GM19372 (cell line): ENCODE results near the gene TRPM8.

ENCODE experiments used
- ATAC-seq: cut with Tn5 transposase; IDR thresholded peaks from one replicate; pipeline ENCODE4 v1.9.1; 2021; ENCODE audit warnings: mild to moderate bottlenecking, low read depth, moderate library complexity; ENCODE audit not compliant: unreplicated experiment

Gene TRPM8

DNA sequence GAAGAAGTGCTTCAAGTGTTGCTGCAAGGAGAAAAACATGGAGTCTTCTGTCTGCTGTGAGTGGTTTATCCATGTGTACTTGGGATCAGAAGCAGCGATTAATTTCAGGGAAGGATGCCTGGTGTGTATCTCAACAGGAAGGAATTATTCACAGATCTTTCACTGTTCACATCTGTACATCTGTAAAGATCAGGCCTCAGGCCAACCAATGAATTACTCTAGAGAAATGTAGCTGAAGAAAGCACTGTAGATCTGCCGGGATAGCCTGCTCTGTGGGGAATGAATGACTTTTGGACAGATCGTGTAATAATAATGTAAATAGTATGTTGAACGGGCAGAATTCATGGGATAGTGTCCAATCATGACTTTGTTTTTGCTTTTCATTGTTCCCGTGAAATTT lies 79.3 kb downstream of the TRPM8 start:
- ATAC-seq: no peak

DNA sequence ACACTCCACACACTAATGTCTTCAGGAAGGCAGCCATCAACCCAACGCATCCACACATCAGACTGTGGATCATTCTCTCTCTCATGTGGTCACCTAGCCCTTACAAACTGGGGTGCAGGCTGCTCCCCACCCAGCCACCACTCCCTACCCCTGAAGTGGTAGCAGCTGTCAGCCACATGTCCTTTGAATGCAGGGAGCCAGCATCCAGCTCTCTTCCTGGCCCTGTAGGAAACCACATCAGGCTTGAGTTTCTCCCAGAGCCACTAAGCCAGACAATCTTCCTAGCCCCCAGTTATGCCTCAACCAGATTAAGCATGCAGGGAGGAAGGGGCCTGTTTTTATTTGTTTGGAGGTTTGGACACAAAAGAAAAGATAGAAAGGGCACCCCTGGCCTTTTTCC lies 80.5 kb downstream of the TRPM8 start:
- ATAC-seq: no peak

DNA sequence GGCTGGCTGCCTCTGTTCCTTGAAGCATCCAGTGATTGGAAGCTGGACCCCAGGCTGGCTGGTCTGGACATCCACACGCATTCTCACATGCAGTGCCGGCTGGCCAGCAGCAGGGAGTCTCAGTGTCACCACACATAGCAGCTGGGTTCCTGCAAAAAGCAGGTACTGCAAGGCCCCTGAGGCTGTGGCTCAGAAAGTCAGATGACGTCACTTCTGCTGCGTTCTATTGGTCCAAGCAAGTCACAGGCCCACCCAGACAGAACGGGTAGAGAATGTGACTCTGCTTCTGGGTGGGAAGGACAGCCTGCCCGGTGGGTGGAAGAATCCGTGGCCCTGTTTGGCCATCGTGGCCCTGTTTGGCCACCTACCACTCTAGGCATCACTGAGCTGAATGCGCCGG lies 82.0 kb downstream of the TRPM8 start:
- ATAC-seq: no peak

DNA sequence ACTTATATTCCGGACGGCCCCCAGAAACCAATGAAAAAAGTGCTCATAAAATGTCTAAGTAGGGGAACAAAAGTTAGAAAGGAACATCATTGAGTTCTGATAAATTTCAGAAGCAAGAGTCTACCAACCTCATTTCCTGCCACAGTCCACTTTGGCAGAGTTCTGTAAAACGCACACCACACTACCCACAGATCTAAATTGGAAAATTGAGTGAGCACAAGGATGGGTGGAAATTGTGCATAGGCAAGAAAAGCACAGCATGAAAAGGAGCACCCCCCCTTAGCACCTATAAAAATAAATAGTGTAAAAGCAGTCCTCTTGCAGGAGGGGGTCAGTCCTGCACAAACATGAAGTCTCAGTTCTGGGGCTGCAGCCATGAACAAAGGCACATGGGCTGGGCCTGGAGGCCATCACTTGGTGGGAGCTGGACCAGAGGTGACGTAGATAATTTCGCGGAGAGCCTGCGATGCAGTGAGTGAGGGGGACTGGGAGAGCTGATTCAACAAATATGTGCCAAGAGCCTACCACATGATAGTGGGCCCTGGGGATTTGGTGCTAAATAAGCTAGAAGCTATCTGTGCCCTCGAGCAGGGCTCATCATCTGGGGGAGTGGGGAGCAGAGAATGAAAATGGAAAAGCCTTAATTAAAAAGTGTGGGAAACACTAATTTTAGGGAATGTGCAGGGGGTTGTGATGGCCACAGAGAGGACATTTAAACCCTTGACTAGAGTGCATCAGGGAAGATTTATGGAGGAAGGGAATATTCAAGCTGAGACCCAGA lies 84.4 kb downstream of the TRPM8 start:
- no peak for ATAC-seq

GRCh38 chr2:234002281-234002680 lies 85.1 kb downstream of the TRPM8 start:
- ATAC-seq: no peak

DNA sequence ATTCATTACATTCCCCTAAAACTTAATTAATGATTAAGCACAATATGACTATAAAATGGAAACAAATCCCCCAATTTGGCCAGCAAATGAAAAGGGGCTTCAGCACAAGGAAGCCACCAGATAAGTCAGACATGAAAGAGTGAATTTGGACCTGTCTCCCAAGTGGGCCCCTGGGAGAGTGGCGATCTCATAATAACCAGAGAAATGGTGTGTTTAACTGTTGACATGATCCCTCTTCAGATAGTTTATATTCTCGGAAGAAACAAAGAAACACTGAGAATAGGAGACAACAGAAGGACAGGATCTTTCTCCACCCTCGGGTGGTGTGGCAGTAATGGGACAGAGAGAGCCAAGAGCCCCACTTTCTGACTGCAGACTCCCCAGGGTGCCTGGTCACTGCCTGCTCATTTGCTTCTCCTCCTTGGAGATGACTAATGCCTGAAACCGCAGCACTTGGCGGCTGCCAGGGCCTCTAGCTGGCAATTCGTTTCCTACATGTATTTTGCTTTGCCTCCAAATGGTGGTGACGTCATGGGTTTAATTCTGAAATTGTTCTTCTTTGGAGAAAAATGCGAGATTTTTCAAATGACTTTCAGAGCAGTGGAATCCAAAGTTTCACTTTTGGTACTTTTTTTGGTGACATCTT lies 86.9 kb downstream of the TRPM8 start:
- no peak for ATAC-seq

DNA sequence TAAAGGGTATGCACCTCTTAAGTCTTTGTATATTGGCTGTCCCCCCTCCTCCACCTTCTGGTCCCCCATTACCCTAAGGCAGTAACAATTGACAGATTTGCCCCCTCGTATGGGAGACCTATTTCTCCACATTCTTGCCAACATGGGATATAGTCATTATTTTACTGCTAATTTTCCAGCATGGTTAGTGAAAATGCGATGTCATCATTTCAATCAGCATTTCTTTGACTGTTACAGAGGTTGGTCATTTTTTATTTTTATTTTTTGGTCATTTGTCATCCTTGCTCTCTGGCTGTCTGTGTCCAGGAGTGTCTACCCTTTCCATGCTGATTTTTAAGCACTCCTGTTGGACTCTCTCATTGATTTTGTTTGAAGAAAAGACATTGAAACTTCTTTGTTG lies 88.0 kb downstream of the TRPM8 start:
- ATAC-seq: no peak

- no peak for ATAC-seq
Observed at GRCh38 chr2:234006501-234006900, 89.3 kb downstream of the TRPM8 start.

DNA sequence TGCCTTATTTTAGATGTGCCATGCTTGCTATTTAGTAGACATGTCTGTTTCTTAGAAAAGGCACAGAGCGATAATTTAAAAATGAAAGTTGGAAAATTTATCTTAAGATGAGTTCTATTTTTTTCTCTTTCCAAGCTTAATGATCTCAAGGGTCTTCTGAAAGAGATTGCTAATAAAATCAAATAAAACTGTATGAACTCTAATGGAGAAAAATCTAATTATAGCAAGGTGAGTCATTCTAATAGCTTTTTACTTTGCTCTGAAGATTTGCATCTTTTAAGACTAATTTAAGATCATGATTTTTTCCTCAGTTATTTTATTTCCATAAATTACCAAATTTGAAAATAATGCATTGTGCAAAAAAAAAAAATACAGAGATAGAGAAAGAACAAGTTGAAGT lies 97.3 kb downstream of the TRPM8 start:
- ATAC-seq: no peak

DNA sequence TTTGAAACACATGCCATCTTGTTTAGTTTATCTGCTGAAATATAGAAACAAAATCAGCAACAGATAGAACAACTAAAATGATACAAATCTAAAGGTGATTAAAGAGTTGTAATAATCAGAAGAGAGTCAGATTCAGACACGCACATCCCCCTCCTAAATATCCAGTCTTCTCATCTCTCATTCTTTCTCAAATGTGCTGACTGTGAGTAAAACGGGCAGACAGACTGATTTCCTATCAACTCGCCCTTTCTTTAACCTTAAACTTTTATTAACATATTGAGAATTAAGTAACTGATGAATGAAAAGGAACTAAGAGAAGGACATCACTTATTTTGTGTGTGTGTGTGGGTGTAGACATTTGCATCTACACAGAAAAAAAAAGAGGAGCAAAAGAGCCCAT lies 98.7 kb downstream of the TRPM8 start:
- no peak for ATAC-seq

GRCh38 chr2:234019896-234020295 lies 102.7 kb downstream of the TRPM8 start:
- ATAC-seq: no peak

DNA sequence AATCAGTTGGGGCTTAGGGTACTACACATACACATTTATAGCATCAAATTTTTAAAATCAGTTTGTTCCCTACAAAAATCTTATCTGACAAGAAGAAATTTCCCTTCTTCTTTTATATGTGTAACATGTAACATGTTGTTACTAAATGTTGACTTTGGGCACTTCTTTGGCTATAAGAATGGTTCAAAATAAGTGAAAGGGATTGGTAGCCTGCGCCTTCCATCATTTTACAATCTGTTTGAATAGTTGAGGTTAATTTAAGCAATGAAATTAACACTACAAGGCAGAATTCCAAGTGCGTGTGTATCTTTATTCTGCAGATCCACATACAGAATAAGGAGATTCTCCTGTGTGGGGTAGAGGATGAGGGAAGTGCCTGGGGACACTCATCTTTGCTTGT lies 103.2 kb downstream of the TRPM8 start:
- no peak for ATAC-seq

- ATAC-seq: no peak
Observed at GRCh38 chr2:234022424-234022823, 105.3 kb downstream of the TRPM8 start.

DNA sequence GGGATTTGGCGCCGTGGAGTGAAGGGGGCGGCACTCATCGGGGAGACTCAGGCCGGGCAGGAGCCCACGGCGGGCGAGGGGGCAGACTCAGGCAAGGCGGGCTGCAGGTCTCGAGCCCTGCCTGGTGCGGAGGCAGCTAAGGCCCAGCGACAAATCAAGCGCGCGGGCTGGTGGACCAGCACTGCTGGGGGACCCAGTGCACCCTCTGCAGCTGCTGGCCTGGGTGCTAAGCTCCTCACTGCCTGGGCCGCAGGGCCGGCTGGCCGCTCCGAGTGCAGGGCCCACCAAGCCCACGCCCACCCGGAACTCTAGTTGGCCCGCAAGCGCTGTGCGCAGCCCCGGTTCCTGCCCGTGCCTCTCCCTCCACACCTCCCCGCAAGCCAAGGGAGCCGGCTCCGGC lies 107.1 kb downstream of the TRPM8 start:
- no peak for ATAC-seq

- no peak for ATAC-seq
Observed at GRCh38 chr2:234025466-234025865, 108.3 kb downstream of the TRPM8 start.

DNA sequence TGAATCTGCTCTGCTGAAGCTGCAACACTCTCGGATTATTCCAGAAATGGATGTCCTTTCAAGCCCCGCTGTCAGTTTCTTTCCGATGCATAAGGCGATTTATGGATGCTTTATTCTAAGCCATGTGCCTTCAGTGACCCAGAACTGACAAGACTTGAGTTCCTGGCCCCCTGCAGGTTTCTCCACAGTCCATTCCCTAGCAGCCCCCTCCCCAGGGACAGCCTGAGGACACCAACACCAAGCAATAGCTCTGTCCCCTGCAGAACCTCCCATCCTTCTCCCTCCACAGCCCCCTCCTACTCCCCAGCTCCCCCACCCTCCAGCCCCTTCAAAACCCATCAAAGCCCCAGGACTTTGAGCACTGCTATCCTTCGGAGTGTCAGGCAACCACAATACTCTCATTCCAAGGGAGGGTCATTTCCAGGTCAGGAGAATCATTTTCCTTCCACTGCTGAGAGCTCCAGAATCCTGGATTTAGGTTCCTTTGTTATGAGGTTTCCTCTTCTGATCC lies 108.8 kb downstream of the TRPM8 start:
- ATAC-seq: no peak

DNA sequence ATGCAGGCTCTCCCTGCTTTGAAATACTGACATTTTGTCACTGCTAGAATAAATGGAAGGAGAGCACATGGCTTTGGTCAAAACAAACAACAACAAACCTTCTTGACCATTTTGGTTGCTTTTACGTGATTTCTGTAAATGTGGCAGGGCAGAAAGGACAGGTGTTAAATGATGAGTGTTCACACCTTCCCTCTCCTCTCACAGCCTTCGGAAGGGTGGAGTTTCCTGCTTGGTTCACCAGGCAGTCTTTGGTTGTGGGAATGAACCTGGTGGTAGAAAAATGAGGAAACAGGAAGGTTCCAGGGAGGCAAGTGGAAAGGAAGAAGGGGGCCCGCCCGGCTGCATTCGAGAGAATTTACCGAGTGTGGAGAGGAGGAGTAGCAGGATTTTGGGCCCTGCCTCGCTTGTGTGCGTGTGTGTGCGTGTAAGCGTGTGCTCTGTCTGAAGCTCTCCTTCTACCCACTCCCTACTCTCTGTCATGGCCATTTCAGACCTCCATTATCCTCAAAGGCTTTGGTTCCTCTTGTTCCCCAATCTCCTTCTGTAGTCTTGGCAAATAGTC lies 109.6 kb downstream of the TRPM8 start:
- no peak for ATAC-seq

GRCh38 chr2:234027641-234028040 lies 110.5 kb downstream of the TRPM8 start:
- no peak for ATAC-seq

DNA sequence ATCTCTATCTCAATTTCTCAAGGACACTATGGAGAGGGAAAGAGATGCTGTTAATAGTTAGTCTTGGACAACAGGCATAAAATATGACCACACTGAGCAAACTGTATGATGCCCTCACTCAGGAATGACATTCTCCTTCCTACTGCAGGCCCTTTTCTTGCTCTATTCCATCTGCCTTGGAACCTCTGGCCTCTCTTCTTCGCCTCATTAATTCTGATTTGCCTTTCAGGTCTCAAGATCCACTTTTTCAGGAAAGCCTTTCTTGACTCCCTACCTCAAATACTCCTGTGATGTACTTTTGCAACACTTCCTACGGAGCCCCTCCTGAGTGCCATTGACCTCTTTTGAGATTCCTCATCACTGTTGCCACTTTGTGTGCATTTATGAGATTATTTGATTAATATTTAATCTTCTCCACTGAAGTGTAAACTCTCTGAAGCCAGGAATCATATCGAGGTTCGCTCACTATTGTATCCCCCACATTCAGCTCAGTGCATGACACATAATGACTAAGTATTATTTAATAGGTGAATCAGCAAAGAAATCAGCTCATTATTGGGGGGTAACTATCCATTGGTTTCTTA lies 112.1 kb downstream of the TRPM8 start:
- ATAC-seq: no peak

DNA sequence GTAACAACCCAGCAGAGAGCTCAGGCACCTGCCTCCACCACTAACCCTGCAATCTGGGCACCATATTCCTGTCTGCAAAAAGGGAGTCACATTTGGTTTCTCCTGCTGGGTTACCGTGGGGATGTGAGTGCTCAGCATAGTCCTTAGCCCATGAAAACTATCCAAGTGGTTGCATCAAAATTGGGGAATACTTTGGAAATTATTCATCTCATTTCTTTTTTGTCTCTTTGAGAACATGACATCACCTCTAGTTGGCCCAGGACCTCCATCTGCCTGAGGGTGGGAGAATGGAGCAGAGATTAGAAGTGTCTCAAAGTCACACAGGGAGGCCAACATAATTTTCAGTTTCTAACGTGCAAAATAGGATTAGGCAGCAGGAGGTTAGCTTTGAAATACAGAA lies 114.0 kb downstream of the TRPM8 start:
- no peak for ATAC-seq

DNA sequence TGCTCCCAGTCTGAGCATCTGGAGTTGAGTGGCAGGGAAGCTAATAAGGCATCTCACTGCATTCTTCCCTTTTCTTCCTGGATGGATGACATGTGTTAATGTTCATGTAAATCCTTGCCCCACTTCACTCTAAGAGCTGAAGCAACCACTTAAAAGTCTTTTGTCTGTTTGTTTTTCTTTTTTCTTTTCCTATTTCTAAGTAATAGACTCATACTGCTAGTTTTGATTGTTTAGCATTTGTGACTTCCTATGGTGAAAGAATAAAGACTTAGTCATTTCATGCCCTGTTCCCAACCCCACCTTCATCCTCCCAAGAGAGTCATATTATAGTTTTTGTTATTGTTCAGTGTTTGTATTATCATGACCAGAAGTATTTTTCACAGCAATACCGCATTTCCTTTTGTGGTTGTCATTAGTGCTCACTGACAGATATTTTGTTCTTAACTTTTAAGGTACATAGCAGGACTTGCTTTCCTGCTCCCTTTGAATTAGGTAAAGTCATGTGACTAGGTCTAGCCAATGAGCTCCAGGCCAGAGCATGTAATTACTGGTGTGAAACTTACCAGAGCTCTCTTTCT lies 115.2 kb downstream of the TRPM8 start:
- no peak for ATAC-seq
